VCaP (cell line): ENCODE data around the gene ZFAND2A.
A peak's percentile ranks its signal among the peaks of the same experiment; 100 is the strongest.
"Not testable (repeated sequence)": the region's sequence is repeated elsewhere in the genome, so short reads cannot be mapped to it uniquely, and the experiment has no call there.

ENCODE experiments used
- H3K27ac ChIP-seq: fragments of 450-650 bp; 2 replicates; pipeline ENCODE4 v1.5.1; 2017
- TF ChIP-seq, protein P1 (sequence below): fragments of 450-650 bp; conservative IDR thresholded peaks from 2 replicates; pipeline ENCODE4 v1.5.1; 2017; ENCODE audit warnings: mild to moderate bottlenecking, moderate library complexity

Gene ZFAND2A

DNA sequence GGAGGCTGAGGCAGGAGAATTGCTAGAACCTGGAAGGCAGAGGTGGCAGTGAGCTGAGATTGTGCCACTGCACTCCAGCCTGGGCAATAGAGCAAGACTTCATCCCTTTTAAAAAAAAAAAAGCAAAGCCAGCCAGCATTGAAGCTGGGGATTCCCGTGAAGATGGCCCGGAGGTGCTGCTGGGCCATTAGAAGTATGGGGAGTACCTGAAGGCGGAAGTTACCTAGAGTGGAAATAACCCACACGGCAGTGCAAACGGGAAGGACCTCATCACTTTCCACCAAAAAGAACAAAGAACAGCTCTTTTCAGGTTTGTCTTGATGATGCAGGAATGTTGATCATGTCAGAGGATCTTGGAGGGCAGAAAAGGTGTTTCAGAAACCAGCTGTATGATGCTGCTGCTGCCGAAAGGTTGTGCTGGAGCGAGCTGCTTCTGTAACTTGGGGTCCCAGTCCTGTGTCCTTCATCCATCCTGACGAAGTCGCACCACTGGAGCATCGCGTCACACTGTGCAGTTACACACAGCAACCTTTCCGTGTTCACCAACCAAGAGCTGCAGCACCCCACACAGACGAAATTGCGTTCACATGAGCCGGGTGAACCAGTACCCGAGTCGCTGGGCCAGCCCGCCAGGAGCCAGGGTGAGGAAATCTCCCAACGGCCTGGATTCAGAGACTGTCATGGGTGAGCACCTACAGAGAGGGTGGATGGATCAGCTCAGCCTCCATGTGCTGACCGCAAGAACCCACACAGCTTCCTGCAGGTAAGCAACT is 8.2 kb downstream of the ZFAND2A start:
- no peak overlapping the region for H3K27ac ChIP-seq
- TF ChIP-seq, protein P1, sequence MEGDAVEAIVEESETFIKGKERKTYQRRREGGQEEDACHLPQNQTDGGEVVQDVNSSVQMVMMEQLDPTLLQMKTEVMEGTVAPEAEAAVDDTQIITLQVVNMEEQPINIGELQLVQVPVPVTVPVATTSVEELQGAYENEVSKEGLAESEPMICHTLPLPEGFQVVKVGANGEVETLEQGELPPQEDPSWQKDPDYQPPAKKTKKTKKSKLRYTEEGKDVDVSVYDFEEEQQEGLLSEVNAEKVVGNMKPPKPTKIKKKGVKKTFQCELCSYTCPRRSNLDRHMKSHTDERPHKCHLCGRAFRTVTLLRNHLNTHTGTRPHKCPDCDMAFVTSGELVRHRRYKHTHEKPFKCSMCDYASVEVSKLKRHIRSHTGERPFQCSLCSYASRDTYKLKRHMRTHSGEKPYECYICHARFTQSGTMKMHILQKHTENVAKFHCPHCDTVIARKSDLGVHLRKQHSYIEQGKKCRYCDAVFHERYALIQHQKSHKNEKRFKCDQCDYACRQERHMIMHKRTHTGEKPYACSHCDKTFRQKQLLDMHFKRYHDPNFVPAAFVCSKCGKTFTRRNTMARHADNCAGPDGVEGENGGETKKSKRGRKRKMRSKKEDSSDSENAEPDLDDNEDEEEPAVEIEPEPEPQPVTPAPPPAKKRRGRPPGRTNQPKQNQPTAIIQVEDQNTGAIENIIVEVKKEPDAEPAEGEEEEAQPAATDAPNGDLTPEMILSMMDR: no peak

DNA sequence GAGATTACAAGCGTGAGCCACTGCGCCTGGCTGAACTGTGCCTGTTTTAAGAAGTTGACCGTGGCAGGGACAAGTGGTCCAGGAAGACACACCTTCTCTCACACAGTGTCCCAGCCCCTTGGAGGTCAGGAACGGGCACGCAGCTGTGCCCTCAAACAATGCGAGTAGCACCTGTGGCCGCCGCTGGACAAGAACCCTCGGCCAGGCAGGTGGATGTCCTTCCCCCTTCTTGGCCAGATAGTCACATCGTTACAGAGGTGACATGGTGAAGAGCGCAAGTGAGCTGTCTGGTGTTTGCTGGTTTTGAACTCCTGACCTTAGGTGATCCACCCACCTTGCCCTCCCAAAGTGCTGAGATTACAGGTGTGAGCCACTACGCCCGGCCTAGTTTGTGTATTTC is 8.8 kb downstream of the ZFAND2A start:
- H3K27ac ChIP-seq: no peak overlapping the region

DNA sequence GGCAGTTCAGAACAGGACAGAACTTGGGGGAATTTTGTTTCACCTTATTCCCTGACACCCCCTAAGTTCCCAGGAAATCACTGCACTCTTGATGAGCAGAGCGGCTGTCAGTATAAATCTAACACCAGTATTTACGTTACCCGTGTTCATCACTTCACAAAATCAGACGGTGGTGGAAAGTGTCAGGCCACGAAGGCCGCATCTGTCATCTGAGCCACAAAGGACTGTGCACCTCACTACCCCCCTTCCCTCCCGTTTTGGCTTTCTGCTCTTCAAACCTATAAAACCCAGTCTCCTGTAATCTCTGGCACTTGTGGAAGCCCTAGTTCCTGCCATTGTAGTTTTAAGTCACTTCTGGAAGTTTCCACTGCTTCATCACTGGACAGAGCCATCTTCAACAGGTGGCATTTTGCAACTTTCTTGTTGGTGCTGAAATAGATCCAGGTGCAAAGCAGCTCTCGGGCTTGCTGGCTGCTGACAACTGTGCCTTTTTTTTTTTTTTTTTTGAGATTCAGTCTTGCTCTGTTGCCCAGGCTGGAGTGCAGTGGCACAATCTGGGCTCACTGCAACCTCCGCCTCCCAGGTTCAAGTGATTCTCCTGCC is 9.5 kb downstream of the ZFAND2A start:
- TF ChIP-seq, protein P1: no peak
- no peak overlapping the region for H3K27ac ChIP-seq

More for the DNA sequence above, 8.8 kb downstream of the ZFAND2A start:
- TF ChIP-seq, protein P1: no peak

DNA sequence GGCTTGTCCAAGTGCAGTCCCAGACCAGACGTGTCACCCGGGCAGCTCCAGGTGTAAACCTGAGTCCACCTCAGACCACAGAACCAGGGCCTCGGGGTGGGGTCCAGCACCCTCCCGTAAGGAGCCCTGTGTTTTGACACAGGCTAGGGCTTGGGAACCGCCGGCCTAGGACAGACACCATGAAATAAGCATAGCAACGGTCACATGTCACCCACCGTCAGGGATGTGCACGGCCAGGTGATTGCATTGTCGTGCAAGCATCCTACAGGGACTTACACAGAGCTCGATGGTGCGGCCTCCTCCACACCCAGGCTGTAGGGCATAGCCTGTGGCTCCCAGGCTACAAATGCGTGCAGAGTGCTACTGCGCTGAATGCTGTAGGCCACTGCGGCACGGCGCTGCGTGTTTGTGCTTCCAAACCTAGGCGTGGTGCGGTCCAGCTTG is 10.6 kb downstream of the ZFAND2A start:
- TF ChIP-seq, protein P1: no peak
- no peak overlapping the region for H3K27ac ChIP-seq

DNA sequence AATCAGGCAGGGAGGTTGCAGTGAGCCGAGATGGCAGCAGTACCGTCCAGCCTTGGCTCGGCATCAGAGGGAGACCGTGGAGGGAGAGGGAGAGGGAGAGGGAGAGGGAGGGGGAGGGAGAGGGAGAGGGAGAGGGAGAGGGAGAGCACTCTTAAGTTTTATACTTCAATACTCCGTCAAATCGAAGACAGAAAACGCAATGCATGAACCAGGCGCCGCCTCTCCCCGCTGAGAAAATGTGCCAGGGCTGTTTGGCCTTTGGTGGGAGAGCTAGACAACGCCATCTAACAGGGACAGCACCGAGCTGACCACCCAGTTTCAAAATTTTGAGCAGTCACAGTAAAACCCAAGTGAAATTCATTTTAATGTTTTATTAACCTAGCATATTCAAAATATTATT is 12.1 kb downstream of the ZFAND2A start:
- H3K27ac ChIP-seq: not testable (repeated sequence)

DNA sequence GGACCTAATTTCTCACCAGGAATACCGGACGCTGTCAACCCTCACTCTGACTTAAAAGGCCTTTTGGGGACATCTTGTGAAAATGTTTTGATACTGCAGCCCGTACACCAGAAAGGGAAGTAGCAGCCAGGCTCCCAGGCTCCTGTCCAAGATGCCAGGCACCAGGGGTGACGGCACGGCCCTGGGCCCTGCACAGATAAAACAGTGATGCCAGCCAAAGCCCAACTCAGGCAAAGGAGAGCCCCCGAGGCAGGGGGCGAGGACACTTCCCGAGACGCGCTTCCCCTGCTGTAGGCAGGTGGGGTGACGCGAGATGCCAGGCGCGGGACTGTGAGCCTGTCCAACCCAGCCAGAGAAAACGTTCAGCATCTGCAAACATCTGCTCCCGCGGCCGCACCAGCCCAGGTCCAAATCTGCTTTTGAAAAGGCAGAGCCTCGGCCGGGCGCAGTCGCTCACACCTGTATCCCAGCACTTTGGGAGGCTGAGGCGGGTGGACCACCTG is 15.7 kb downstream of the ZFAND2A start:
- H3K27ac ChIP-seq: 0 out of 2 replicates have a peak overlapping the region, but pooled peaks have one; percentile 7
- TF ChIP-seq, protein P1: peak; percentile 79

DNA sequence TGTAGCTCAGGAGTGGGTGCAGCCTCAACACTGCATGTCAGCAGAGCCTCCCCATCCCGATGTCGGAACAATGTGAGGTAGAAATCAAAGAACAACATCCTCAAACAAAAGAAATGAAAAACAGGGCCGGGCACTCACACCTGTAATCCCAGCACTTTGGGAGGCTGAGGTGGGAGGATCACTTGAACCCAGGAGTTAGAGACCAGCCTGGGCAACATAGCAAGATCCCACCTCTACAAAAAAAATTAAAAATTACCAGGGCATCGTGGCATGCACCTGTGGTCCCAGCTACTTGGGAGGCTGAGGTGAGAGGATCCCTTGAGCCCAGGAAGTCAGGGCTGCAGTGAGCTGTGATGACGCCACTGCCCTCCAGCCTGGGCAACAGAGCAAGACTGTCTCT is 17.0 kb downstream of the ZFAND2A start:
- not testable (repeated sequence) for H3K27ac ChIP-seq

DNA sequence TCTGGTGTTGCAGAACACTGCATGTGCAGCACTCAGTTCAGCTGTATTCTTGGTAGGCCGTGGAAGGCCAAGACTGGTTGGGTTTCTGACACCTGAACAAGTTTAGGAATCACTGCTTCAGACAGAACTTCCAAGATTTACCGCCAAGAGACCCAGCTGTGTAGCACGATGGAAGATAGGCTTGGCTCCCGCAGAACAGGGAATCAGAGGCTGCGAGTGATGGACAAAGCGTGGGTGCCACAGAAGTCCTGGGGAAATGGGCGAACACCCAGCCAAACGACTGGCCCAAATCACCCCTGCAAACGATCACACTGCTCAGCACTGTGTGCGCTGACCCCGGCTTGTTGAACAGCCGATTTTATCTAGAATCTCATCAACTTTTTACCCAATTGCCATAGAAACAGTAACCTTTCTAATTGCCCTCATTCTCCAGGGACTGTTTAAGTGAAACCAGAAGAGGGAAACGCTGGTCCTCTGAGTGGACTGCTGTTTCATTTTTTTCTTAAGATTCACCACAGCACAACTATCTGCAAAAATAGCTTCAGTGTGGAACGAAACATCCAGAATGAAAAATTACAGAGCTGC is 17.9 kb downstream of the ZFAND2A start:
- H3K27ac ChIP-seq: no peak overlapping the region

More for the DNA sequence above, 17.9 kb downstream of the ZFAND2A start:
- TF ChIP-seq, protein P1: no peak
